Stimulated activated CD4-positive, alpha-beta T cell treated with anti-CD3 and anti-CD28 coated beads, Interleukin-1b, Interleukin-23, amount 100 ng/mL, for 1 hour (primary cell): ENCODE data around the gene STARD7.

Source experiments
- DNase-seq, 2 donors: peaks; one replicate each; pipeline ENCODE4 v3.0.0-alpha.2; 2020; ENCODE audit warnings: low read depth in 2 of 2

The STARD7 gene

GRCh38 chr2:96197546-96198255, 10.9 kb downstream of the STARD7 start:
- no peak for DNase-seq

DNA sequence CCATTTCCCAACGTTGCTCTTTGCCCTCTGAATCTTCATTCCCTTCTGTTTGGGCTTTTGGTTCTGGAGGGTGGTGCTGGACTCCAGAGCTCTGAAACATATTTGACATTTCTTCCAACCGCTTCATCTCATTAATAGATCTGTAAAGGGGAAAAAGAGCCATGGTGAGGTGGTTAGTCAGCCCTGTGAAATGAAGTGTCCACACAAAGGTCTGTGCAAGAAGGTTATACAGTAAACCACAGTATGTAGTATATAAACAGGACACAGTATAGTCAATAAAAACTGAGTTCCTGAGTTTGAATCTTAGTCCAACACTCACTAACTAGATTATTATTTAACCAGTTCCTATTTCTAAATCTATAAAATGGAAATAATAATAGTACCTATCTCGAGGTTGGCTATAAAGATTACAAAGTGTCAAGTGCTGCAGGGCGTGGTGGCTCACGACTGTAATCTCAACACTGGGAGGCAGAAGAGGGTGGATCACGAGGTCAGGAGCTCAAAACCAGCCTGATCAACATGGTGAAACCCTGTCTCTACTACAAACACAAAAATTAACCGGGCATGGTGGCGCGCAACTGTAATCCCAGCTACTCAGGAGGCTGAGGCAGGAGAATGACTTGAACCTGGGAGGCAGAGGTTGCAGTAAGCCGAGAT, 13.1 kb downstream of the STARD7 start:
- no peak for DNase-seq

DNA sequence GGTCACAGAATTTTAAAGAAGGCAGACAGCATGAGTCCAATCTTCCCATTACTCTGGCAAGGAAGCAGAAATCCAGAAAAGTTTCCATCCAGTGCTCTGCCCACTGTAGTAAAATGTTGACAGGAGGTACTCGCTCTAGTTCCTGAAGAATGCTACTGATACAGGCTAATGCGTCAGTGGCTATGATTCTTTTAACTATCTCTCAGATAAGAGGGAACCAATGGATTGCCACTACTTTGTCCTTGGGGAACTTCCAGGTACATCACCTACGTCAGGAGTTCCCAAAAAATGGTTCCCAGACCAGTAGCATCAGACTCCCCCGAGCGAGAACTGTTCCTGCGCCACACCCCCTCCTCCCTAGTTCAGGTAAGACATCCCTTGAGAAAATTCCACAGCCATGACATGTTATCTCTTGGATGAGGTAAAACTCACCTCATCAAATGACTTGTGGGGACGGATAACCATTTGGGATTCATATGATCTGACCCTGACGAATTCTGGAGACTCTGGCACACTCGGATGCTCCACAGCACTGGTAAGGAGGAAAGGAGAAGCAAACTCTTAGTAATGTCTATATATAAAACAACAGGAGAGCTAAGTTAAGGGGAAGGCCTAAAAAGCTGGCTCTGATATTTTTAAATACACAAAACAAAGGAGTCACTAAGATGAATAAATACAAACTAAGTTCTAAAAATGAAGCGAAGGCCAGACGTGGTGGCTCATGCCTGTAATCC, 16.5 kb downstream of the STARD7 start:
- DNase-seq, result no peak

DNA sequence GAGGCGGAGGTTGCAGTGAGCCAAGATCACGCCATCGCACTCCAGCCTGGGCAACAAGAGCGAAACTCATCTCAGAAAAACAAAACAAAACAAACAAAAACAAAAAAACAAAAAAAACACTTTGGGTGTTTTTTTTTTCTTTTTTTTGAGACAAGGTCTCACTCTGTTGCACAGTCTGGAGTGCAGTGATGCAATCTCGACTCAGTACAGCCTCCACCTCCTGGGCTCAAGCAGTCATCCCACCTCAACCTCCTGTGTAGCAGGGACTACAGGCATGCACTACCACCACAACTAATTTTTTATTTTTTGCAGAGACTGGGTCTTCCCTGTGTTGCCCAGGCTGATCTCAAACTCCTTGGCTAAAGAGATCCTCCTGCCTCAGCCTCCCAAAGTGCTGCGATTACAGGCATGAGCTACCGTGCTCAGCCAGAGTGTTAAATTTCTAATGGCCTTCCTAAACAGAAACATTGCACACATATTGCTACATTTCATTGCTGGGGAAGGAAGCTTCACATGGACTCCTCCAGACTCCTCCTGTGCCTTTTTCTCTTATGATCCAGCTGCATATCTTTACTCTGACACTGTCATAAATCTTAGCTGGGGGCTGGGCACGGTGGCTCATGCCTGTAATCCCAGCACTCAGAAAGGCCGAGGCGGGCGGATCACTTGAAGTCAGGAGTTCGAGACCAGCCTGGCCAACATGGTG, 19.7 kb downstream of the STARD7 start:
- DNase-seq, result no peak

DNA sequence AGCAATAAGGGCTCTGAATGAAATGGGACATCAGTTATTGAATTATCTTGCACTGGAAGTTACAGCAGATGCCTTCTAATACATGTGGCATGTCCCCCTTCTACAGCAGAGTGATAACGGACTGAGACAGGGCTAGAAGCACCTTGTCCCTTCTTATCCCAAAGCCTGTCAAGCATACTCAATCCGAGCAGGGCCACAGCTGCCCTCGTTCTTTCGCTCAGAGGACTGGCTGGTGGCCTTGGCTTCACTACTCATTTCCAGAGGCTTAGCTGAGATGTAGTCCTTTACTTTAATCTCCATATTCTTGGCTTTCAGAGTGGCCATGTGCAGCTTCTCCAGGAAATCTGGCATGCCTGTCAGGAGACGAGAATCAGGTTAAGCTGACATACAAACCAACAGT, 22.1 kb downstream of the STARD7 start:
- no peak for DNase-seq

DNA sequence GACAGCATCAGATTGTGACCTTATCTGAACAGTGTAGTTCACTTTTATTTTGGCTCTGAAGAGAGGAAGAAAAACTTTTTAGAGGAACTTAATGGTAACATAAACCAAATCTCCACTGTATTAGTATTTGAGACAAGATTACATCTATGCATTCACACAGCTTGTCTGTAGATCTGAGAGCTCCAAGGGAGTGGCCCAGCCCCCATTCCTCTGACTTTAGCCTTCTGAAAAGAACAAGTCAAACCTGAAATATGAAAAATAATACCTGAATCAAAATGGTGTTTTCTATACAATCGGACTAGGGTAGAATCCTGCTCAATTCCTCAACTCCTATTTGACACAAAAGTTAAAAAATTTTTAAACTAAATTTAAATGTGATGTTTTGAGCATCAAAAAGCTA, 23.1 kb downstream of the STARD7 start:
- DNase-seq, result no peak

DNA sequence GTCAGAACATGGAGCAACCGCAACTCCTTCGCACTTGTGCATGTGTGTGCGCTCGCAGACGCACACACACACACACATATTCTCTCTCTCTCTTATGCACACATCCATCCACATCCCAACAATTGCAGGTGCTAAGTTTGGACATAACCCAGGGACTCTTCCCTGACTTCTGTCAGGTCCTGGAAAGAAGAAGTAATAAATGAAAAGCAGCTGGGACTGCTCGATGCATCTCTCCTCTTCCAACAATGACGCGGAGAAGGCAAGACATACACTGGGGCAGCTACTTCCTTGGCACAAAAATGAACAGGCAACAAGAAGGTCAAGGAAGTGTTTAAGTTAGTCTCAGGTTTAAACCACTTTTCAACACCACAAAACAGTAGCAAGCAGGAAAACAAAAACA, 23.6 kb downstream of the STARD7 start:
- no peak for DNase-seq

- no peak for DNase-seq
Measured at GRCh38 chr2:96184188-96184587, 24.4 kb downstream of the STARD7 start.

DNA sequence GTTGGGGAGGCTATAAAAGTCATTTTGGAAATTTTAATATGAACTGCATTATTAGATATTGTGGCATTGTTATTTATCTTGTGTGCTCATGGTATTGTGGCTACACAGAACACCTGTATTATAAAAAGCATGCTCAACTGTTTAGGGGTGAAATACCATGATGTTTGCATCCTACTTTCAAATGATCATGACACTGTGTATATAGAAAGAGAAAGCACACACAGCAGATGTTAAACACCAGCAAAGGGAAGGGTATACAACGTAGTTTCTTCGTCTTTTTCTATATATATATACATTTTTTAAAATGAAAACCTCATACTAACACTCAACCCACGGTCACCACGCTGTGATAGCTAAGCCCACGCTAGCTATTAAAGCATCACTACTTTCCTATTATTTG, 27.1 kb downstream of the STARD7 start:
- DNase-seq, result no peak

GRCh38 chr2:96180521-96180920, 28.1 kb downstream of the STARD7 start:
- no peak for DNase-seq

GRCh38 chr2:96180002-96180401, 28.6 kb downstream of the STARD7 start:
- no peak for DNase-seq

GRCh38 chr2:96176661-96177060, 32.0 kb downstream of the STARD7 start:
- no peak for DNase-seq

- DNase-seq, result no peak
Measured at GRCh38 chr2:96175951-96176350, 32.7 kb downstream of the STARD7 start.

- peak; percentile 67 to 73 for DNase-seq
Measured at GRCh38 chr2:96174251-96175144, 34.1 kb downstream of the STARD7 start.

DNA sequence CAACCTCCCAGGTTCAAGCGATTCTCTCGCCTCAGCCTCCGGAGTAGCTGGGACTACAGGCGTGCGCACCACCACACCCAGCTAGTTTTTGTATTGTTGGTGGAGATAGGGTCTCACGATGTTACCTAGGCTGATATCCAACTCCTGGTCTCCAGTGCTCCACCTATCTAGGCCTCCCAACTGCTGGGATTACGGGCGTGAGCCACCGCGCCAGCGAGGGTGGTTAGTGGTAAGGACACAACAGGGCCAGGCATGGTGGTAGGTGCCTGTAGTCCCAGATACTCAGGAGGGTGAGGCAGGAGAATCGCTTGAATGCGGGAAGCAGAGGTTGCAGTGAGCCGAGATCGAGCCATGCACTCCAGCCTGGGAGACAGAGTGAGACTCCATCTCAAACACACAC, 36.8 kb downstream of the STARD7 start:
- DNase-seq, result no peak

DNA sequence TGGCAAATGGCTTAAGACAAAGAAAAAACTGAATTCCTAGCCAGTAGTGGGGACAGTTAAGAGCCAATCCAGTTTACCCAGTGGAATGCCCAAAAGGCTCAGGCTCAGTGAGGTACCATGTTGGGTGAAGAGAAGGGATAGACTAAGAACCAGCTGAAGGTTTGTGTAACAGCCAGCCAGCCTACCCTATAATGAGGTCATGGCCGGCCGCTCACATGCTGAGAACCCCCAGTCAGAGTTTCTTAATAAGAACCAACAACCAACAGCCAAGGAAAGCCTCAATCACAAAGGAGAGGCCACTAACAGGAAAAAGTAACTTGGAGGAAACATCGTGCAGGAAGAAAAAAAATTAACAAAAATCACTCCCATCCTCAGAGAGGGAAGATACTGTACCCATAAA, 38.0 kb downstream of the STARD7 start:
- DNase-seq, result no peak

GRCh38 chr2:96169868-96170507, 38.6 kb downstream of the STARD7 start:
- no peak for DNase-seq

DNA sequence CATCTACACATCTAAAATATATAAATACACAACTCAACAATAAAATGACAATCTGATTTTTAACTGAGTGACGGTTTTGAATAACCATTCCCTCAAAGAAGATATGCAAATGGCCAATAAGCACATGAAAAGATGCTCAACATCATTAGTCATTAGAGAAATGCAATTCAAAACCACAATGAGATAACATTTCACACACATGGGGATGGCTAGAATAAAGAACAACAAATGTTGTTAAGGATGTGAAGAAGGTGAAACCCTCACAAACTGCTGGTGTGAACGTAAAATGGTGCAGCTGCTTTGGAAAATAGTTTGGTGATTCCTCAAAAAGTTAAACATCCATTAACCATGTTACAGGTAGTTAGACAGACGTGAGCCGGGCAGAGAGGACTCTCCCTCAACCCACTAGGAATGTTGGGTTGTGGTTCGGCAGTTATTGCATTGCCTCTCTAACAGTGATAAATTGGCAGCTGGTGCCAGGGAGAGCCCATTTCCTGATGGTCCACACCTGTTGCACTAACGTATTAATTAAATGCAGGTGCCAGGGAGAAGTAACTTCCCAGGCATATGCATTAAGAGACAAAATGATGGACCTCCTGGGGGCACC, 41.1 kb downstream of the STARD7 start:
- DNase-seq, result no peak

- no peak for DNase-seq
Measured at GRCh38 chr2:96164459-96165184, 44.0 kb downstream of the STARD7 start.
